ENCODE results near the gene ATG2A.

- no peak for TF ChIP-seq MEF2D (tag; conservative IDR thresholded peaks at IDR 0.05; ENCODE audit: low read depth)
- TF ChIP-seq SMC3 (conservative IDR thresholded peaks at IDR 0.05; ENCODE audit: insufficient read depth, low read depth, low read length), result no peak
- no peak for TF ChIP-seq RFX5 (IDR thresholded peaks at IDR 0.05; ENCODE audit: low read depth, low read length)
- TF ChIP-seq DPF2 (IDR thresholded peaks at IDR 0.05), result no peak
- no peak for TF ChIP-seq ELK1 (CRISPR knock-in tag; IDR thresholded peaks at IDR 0.05)
- TF ChIP-seq EZH2 (IDR thresholded peaks at IDR 0.05; ENCODE audit: borderline replicate concordance, low read depth, low read length), result no peak
- no peak for TF ChIP-seq ZNF274 (IDR thresholded peaks at IDR 0.05; ENCODE audit: borderline replicate concordance, low read depth, low read length)
- no peak for TF ChIP-seq CTCF (IDR thresholded peaks at IDR 0.05 in 2 of 3, conservative IDR thresholded peaks at IDR 0.05 in 1 of 3; ENCODE audit: insufficient read depth in 2 of 3, low read depth in 1 of 3, low read length in 3 of 3)
- TF ChIP-seq ZNF347 (CRISPR knock-in tag; IDR thresholded peaks at IDR 0.05; ENCODE audit: low read depth), result no peak
- TF ChIP-seq NFIC (IDR thresholded peaks at IDR 0.05), result no peak
- TF ChIP-seq EP300 (IDR thresholded peaks at IDR 0.05; ENCODE audit: low read length), result no peak
- no peak for TF ChIP-seq TEAD1 (CRISPR knock-in tag; IDR thresholded peaks at IDR 0.05)
- no peak for TF ChIP-seq POLR2AphosphoS5 (IDR thresholded peaks at IDR 0.05; ENCODE audit: control insufficient read depth, insufficient read depth, low read depth, low read length)
Measured at GRCh38 chr11:64866173-64866491, 50.9 kb downstream of the ATG2A start.

All from K562 (cell line).